IPS-15b (cell line): Measurements from ENCODE around the gene PCDHGB6.
A peak's percentile ranks its signal among the peaks of the same experiment; 100 is the strongest.
"Not testable (repeated sequence)": the region's sequence is repeated elsewhere in the genome, so short reads cannot be mapped to it uniquely, and the experiment has no call there.

Experiments
- H3K27me3 ChIP-seq: one replicate; pipeline ENCODE4 v1.6.1; 2013; ENCODE audit warnings: low read length; ENCODE audit not compliant: control insufficient read depth, insufficient read depth
- H3K36me3 ChIP-seq: one replicate; pipeline ENCODE4 v1.6.1; 2013; ENCODE audit warnings: low read length; ENCODE audit not compliant: control insufficient read depth, insufficient read depth
- H3K4me1 ChIP-seq: one replicate; pipeline ENCODE4 v1.6.1; 2013; ENCODE audit warnings: mild to moderate bottlenecking, low read length; ENCODE audit not compliant: control insufficient read depth, insufficient read depth
- H3K4me3 ChIP-seq: one replicate; pipeline ENCODE4 v1.5.1; 2013; ENCODE audit warnings: low read depth, low read length
- H3K9ac ChIP-seq: one replicate; pipeline ENCODE4 v1.6.1; 2013; ENCODE audit warnings: low read depth, mild to moderate bottlenecking, low read length
- H3K9me3 ChIP-seq: one replicate; pipeline ENCODE4 v1.6.1; 2013; ENCODE audit warnings: mild to moderate bottlenecking, low read length; ENCODE audit not compliant: control insufficient read depth, insufficient read depth

Gene PCDHGB6

DNA sequence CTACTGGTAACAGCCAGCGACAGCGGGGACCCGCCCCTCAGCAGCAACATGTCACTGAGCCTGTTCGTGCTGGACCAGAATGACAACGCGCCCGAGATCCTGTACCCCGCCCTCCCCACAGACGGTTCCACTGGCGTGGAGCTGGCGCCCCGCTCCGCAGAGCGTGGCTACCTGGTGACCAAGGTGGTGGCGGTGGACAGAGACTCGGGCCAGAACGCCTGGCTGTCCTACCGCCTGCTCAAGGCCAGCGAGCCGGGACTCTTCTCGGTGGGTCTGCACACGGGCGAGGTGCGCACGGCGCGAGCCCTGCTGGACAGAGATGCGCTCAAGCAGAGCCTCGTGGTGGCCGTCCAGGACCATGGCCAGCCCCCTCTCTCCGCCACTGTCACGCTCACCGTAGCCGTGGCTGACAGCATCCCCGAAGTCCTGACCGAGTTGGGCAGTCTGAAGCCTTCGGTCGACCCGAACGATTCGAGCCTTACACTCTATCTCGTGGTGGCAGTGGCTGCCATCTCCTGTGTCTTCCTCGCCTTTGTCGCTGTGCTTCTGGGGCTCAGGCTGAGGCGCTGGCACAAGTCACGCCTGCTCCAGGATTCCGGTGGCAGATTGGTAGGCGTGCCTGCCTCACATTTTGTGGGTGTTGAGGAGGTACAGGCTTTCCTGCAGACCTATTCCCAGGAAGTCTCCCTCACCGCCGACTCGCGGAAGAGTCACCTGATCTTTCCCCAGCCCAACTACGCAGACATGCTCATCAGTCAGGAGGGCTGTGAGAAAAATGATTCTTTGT is 13.2 kb upstream of the PCDHGB6 start:
- H3K4me3 ChIP-seq, H3K9me3 ChIP-seq, H3K27me3 ChIP-seq, H3K36me3 ChIP-seq, H3K4me1 ChIP-seq, H3K9ac ChIP-seq: not testable (repeated sequence)

- peak within 1 kb of the TSS; percentile 30 for H3K4me3 ChIP-seq
- not testable (repeated sequence) for H3K9me3 ChIP-seq, H3K36me3 ChIP-seq, H3K27me3 ChIP-seq, H3K4me1 ChIP-seq
- H3K9ac ChIP-seq, result peak within 1 kb of the TSS; percentile 24
Observed at GRCh38 chr5:141397756-141398551, 9.9 kb upstream of the PCDHGB6 start, which contains the start of gene PCDHGB5. Gene PCDHGB5, plus strand, starts transcription at chr5:141397947. Its CDS starts 181 bp downstream, at chr5:141398128.

DNA sequence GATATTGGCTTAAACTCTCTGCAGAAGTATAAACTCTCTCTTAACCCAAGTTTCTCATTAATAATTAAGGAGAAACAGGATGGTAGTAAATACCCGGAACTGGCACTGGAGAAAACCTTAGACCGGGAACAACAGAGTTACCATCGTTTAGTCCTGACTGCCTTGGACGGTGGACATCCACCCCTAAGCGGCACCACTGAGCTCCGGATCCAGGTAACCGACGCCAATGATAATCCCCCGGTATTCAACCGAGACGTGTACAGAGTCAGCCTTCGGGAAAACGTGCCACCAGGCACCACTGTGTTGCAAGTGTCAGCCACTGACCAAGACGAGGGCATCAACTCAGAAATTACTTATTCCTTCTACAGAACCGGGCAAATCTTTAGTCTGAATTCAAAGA is 9.2 kb upstream of the PCDHGB6 start:
- Histone ChIP-seq H3K9me3 (peaks cover 4% of the 10 kb centered on the region), H3K4me3 (no peak overlapping the region), H3K9ac (no peak overlapping the region), H3K36me3 (no peaks in the 10 kb centered on the region), H3K4me1 (no peaks in the 10 kb centered on the region), H3K27me3 (no peaks in the 10 kb centered on the region)

DNA sequence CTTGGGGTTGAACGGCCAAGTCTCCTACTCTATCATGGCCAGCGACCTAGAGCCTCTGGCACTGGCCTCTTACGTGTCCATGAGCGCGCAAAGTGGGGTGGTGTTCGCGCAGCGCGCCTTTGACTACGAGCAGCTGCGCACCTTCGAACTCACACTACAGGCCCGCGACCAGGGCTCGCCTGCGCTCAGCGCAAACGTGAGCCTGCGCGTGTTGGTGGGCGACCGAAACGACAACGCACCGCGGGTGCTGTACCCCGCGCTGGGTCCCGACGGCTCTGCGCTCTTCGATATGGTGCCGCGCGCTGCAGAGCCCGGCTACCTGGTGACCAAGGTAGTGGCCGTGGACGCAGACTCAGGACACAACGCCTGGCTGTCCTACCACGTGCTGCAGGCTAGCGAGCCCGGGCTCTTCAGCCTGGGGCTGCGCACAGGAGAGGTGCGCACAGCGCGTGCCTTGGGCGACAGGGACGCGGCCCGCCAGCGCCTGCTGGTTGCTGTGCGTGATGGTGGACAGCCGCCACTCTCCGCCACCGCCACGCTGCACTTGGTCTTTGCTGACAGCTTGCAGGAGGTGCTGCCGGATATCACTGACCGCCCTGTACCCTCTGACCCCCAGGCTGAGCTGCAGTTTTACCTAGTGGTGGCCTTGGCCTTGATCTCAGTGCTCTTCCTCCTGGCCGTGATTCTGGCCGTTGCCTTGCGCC is 8.1 kb upstream of the PCDHGB6 start:
- no peaks in the 10 kb centered on the region for H3K4me1 ChIP-seq
- no peak overlapping the region for H3K9ac ChIP-seq
- no peaks in the 10 kb centered on the region for H3K27me3 ChIP-seq
- H3K4me3 ChIP-seq, result no peak overlapping the region
- no peaks in the 10 kb centered on the region for H3K36me3 ChIP-seq
- peaks cover 4% of the 10 kb centered on the region for H3K9me3 ChIP-seq

DNA sequence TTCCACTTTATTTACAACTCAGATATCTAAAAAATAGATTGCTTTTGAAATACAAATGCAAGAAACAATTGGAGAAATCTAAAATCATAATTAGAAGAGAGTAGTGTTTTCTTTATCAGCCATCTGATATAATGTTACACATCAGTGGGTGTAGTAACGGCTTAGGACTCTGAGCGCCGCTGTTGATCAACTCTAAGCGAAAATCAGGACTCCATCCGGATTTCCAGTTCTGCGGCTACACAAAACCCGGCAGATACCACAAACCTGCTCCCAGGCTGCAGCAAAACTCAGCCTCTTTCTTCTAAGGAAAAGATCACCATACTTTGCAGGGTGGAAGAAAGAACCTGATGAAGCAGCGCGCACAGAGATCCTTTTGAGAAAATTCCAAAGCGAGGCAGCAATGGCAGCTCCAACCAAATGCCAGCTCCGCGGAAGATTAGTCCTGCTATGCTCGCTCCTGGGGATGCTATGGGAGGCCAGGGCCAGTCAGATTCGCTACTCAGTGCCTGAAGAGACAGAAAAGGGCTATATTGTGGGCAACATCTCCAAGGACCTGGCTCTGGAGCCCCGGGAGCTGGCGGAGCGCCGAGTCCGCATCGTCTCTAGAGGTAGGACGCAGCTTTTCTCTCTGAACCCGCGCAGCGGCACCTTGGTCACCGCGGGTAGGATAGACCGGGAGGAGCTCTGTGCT is 5.1 kb upstream of the PCDHGB6 start, which contains the start of gene PCDHGA9:
PCDHGA9 (plus strand) TSS at position 226 of the 691 bp plus-strand sequence; CDS start at position 401, 175 bp downstream.
- Histone ChIP-seq H3K9me3 (peaks cover 4% of the 10 kb centered on the region), H3K4me1 (no peaks in the 10 kb centered on the region), H3K36me3 (no peaks in the 10 kb centered on the region), H3K9ac (no peak within 1 kb of the TSS), H3K4me3 (no peak within 1 kb of the TSS), H3K27me3 (no peaks in the 10 kb centered on the region)

DNA sequence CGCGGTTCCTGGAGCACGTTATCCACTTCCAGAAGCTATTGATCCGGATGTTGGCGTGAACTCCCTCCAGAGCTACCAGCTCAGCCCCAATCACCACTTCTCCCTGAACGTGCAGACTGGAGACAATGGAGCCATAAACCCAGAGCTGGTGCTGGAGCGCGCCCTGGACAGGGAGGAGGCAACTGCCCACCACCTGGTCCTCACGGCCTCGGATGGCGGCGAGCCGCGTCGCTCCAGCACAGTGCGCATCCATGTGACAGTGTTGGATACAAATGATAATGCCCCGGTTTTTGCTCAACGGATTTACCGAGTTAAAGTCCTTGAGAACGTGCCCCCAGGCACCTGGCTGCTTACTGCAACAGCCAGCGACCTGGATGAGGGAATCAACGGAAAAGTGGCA is 4.4 kb upstream of the PCDHGB6 start:
- no peak overlapping the region for H3K9ac ChIP-seq
- H3K27me3 ChIP-seq, result peaks cover 1% of the 10 kb centered on the region
- H3K9me3 ChIP-seq, result peaks cover 4% of the 10 kb centered on the region
- H3K36me3 ChIP-seq, result no peaks in the 10 kb centered on the region
- H3K4me3 ChIP-seq, result no peak overlapping the region
- no peaks in the 10 kb centered on the region for H3K4me1 ChIP-seq

DNA sequence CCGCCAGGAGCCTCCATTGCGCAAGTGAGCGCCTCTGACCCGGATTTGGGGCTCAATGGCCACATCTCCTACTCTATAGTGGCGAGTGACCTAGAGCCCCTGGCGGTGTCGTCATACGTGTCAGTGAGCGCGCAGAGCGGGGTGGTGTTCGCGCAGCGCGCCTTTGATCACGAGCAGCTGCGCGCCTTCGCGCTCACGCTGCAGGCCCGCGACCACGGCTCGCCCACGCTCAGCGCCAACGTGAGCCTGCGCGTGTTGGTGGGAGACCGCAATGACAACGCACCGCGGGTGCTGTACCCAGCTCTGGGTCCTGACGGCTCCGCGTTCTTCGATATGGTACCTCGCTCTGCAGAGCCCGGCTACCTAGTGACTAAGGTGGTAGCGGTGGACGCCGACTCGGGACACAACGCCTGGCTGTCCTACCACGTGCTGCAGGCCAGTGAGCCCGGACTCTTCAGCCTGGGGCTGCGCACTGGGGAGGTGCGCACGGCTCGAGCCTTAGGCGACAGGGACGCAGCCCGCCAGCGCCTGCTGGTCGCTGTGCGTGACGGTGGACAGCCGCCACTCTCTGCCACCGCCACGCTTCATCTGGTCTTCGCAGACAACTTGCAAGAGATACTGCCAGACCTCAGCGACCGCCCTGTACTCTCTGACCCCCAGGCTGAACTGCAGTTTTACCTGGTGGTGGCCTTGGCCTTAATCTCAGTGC is 1.9 kb downstream of the PCDHGB6 start:
- Histone ChIP-seq H3K4me3 (no peak overlapping the region), H3K36me3 (no peaks in the 10 kb centered on the region), H3K4me1 (no peaks in the 10 kb centered on the region), H3K27me3 (peaks cover 14% of the 10 kb centered on the region), H3K9me3 (no peaks in the 10 kb centered on the region), H3K9ac (no peak overlapping the region)

- Histone ChIP-seq H3K9me3 (no peaks in the 10 kb centered on the region), H3K36me3 (no peaks in the 10 kb centered on the region), H3K4me1 (no peaks in the 10 kb centered on the region), H3K4me3 (no peak overlapping the region), H3K9ac (no peak overlapping the region), H3K27me3 (peaks cover 14% of the 10 kb centered on the region)
Observed at GRCh38 chr5:141411575-141411974, 3.8 kb downstream of the PCDHGB6 start.

DNA sequence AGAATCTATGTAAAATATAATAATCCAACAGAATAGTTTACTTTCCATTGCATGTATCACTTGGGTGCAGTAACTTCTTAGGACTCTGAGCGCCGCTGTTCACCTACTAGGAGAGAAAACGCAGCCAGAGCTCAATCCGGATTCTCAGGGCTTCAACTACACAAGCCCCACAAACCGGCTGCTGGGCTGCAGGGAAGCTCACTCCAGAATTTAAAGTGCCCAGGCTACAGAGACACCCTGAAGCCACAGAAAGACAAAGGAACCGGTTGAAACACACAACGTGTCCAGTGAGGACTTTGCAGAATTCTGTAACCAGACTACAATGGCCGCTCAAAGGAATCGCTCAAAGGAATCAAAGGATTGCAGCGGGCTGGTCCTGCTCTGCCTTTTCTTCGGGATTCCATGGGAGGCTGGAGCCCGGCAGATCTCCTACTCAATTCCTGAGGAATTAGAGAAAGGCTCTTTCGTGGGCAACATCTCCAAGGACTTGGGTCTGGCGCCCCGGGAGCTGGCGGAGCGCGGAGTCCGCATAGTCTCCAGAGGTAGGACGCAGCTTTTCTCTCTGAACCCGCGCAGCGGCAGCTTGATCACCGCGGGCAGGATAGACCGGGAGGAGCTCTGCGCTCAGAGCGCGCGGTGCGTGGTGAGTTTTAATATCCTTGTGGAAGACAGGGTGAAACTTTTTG is 5.2 kb downstream of the PCDHGB6 start, which contains the start of gene PCDHGA10:
PCDHGA10 (plus strand) TSS at position 134 of the 686 bp plus-strand sequence; CDS start at position 323, 189 bp downstream.
- H3K4me3 ChIP-seq, result peak within 1 kb of the TSS; percentile 59
- no peaks in the 10 kb centered on the region for H3K36me3 ChIP-seq
- H3K9me3 ChIP-seq, result no peaks in the 10 kb centered on the region
- H3K9ac ChIP-seq, result peak within 1 kb of the TSS; percentile 28
- no peaks in the 10 kb centered on the region for H3K4me1 ChIP-seq
- peaks cover 15% of the 10 kb centered on the region for H3K27me3 ChIP-seq

- peak overlapping the region; percentile 28 for H3K9ac ChIP-seq
- no peaks in the 10 kb centered on the region for H3K4me1 ChIP-seq
- peaks cover 17% of the 10 kb centered on the region for H3K27me3 ChIP-seq
- no peaks in the 10 kb centered on the region for H3K9me3 ChIP-seq
- H3K36me3 ChIP-seq, result no peaks in the 10 kb centered on the region
- H3K4me3 ChIP-seq, result peak overlapping the region; percentile 59
Observed at GRCh38 chr5:141413540-141414069, 5.8 kb downstream of the PCDHGB6 start.
